OCI-LY1 (cell line): ENCODE measurements around the gene ATP5F1D.

Experiments used
- CTCF ChIP-seq: fragments of 200-600 bp; sonication (generic), shearing (Covaris generic); IDR thresholded peaks from 2 replicates; pipeline ENCODE4 v1.5.1; 2017; ENCODE audit warnings: mild to moderate bottlenecking, antibody characterized with exemption, low read length, moderate library complexity, mixed read lengths
- EZH2 ChIP-seq: fragments of 200-600 bp; sonication (generic), shearing (Covaris generic); IDR thresholded peaks from 2 replicates; pipeline ENCODE4 v1.8.0; 2017; ENCODE audit warnings: borderline replicate concordance, mixed run types, mild to moderate bottlenecking, antibody characterized with exemption, low read length, moderate library complexity, mixed read lengths

GRCh38 chr19:1284979-1285736, 43.6 kb downstream of the ATP5F1D start:
- TF ChIP-seq CTCF: no peak
- no peak for TF ChIP-seq EZH2
